CD14-positive monocyte (primary cell): ENCODE results near the gene ECPAS. TPM values are rescaled to one million over a fixed set of nuclear protein-coding genes. Genes with fewer than 3 reads are reported as not detected.

Source experiments
- DNase-seq, 3 donors: peaks; one replicate each; pipeline ENCODE4 v3.0.0-alpha.2; 2011 to 2022
- H2AFZ ChIP-seq: 2 replicates; pipeline ENCODE4 v1.6.0; 2012; ENCODE audit warnings: mild to moderate bottlenecking, low read depth, low read length, inconsistent platforms; ENCODE audit not compliant: insufficient read depth, poor library complexity, severe bottlenecking
- H3K27ac ChIP-seq, 2 donors: 1 replicate in 1 of 2; 2 replicates in 1 of 2; pipeline ENCODE4 v1.5.1; 2012 to 2013; ENCODE audit warnings: low read length in 2 of 2, control low read depth in 1 of 2, inconsistent platforms in 1 of 2, low read depth in 1 of 2, mild to moderate bottlenecking in 1 of 2
- H3K27me3 ChIP-seq, 2 donors: one replicate each; pipeline versions ENCODE4 v1.6.0 to v1.6.1; 2011 to 2013; ENCODE audit warnings: low read length in 2 of 2; ENCODE audit not compliant: control insufficient read depth in 2 of 2, insufficient read depth in 2 of 2
- H3K36me3 ChIP-seq, 2 donors: replicated peaks in 1 of 2; 1 replicate in 1 of 2; 2 replicates in 1 of 2; pipeline versions ENCODE4 v1.5.1 to v1.6.1; 2012 to 2013; ENCODE audit warnings: low read length in 2 of 2, control low read depth in 1 of 2, inconsistent platforms in 1 of 2, mild to moderate bottlenecking in 1 of 2; ENCODE audit not compliant: insufficient read depth in 2 of 2, control insufficient read depth in 1 of 2
- H3K4me1 ChIP-seq, 2 donors: 1 replicate in 1 of 2; 2 replicates in 1 of 2; pipeline versions ENCODE4 v1.5.1 to v1.6.1; 2012 to 2013; ENCODE audit warnings: low read length in 2 of 2, control low read depth in 1 of 2, inconsistent platforms in 1 of 2, mild to moderate bottlenecking in 1 of 2, moderate library complexity in 1 of 2; ENCODE audit not compliant: insufficient read depth in 2 of 2, control insufficient read depth in 1 of 2
- H3K4me2 ChIP-seq: replicated peaks from 2 replicates; pipeline ENCODE3; 2012; ENCODE audit warnings: low read length, moderate library complexity, mild to moderate bottlenecking; ENCODE audit not compliant: poor library complexity, severe bottlenecking; ENCODE audit errors: extremely low read depth
- H3K4me3 ChIP-seq, 3 experiments: fragments of 200-600 bp in 1 of 3; sonication (generic) in 1 of 3; replicated peaks in 1 of 3; 1 replicate in 2 of 3; 2 replicates in 1 of 3; pipeline ENCODE4 v1.5.1; 2011 to 2013; ENCODE audit warnings: low read length in 3 of 3, mild to moderate bottlenecking in 3 of 3, control low read depth in 2 of 3, low read depth in 2 of 3, inconsistent platforms in 1 of 3, moderate library complexity in 1 of 3
- H3K79me2 ChIP-seq: 2 replicates; pipeline ENCODE4 v1.6.0; 2012; ENCODE audit warnings: mild to moderate bottlenecking, control low read depth, inconsistent platforms, low read length, moderate library complexity; ENCODE audit not compliant: insufficient read depth
- H3K9ac ChIP-seq: 2 replicates; pipeline ENCODE4 v1.6.0; 2017; ENCODE audit warnings: low read length, mild to moderate bottlenecking; ENCODE audit not compliant: insufficient read depth, poor library complexity, severe bottlenecking
- H3K9me3 ChIP-seq, 2 donors: replicated peaks in 1 of 2; 1 replicate in 1 of 2; 2 replicates in 1 of 2; pipeline versions ENCODE4 v1.5.1 to v1.6.1; 2012 to 2013; ENCODE audit warnings: low read length in 2 of 2, control low read depth in 1 of 2; ENCODE audit not compliant: control insufficient read depth in 1 of 2, insufficient read depth in 1 of 2
- H4K20me1 ChIP-seq: 2 replicates; pipeline ENCODE4 v1.6.0; 2012; ENCODE audit warnings: mild to moderate bottlenecking, low read length, control low read depth, moderate library complexity; ENCODE audit not compliant: insufficient read depth
- H3K27ac Mint-ChIP-seq, 7 donors: one replicate each; pipeline ENCODE4 v1.8.0; 2020; ENCODE audit warnings: mild to moderate bottlenecking in 7 of 7, mixed read lengths in 7 of 7, moderate library complexity in 6 of 7, inconsistent platforms in 2 of 7
- H3K27me3 Mint-ChIP-seq, 3 donors: one replicate each; pipeline ENCODE4 v1.8.0; 2021 to 2022; ENCODE audit warnings: low read depth in 3 of 3, mild to moderate bottlenecking in 3 of 3, mixed read lengths in 3 of 3, moderate library complexity in 3 of 3, inconsistent platforms in 1 of 3
- H3K36me3 Mint-ChIP-seq, 2 donors: one replicate each; pipeline ENCODE4 v1.8.0; 2020; ENCODE audit warnings: mixed read lengths in 2 of 2, inconsistent platforms in 1 of 2, mild to moderate bottlenecking in 1 of 2
- H3K4me1 Mint-ChIP-seq: one replicate; pipeline ENCODE4 v1.8.0; 2020; ENCODE audit warnings: mild to moderate bottlenecking, mixed read lengths
- H3K4me3 Mint-ChIP-seq, 2 donors: one replicate each; pipeline ENCODE4 v1.8.0; 2020; ENCODE audit warnings: mild to moderate bottlenecking in 2 of 2, mixed read lengths in 2 of 2, moderate library complexity in 1 of 2
- H3K9me3 Mint-ChIP-seq, 7 donors: one replicate each; pipeline ENCODE4 v1.8.0; 2020 to 2022; ENCODE audit warnings: mixed read lengths in 7 of 7, mild to moderate bottlenecking in 6 of 7, moderate library complexity in 6 of 7, inconsistent platforms in 2 of 7
- WGBS: methylation state at CpG from one replicate; pipeline ENCODE4 v1.1.5; 2013; ENCODE audit warnings: missing lambda C conversion rate; ENCODE audit not compliant: insufficient coverage; 5-methylcytosine and 5-hydroxymethylcytosine counted together
- intact Hi-C, 2 donors: fragments of 100-400 bp; cut with micrococcal nuclease; formaldehyde crosslinking; loops; one replicate each; pipeline versions ENCODE4 v1.15.0 to v1.15.1; 2023
- polyA plus RNA-seq, 3 donors: library from polyadenylated mRNA; depleted of rRNA in 1 of 3; unstranded in 2 of 3; stranded (reverse) in 1 of 3; fragments of 300-500 nt in 2 of 3; fragments of >200 nt in 1 of 3; fragmentation: Illumina TruSeq in 2 of 3; gene quantifications; 1 replicate in 2 of 3; 2 replicates in 1 of 3; pipeline ENCODE4 v1.2.3, GENCODE V29; 2012 to 2021
- TF ChIP-seq, protein P1 (sequence below): fragments of 200-600 bp; IDR thresholded peaks from one replicate; pipeline ENCODE4 v1.8.0; 2022; ENCODE audit warnings: antibody characterized with exemption, mild to moderate bottlenecking

The ECPAS gene
- polyA plus RNA-seq, 3 donors, result 7.4 to 27.6 (median 15.9) TPM

DNA sequence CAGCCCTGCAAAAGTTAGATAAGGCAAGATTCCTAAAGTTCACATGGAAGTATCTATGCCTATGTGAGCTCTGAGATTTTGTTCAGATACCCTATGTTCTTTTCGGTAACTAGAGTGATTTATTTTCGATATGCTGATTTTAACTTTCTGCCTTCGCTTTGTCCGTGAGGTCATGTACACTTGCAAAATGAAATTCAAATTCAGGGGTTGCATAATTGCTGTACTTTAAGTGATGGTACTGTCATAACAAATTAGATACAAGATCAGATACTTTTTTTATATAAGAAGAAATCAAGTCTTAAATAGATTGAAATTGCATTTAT, 350 bp upstream of the ECPAS start:
- Mint-ChIP-seq H3K36me3 (no peaks in the 10 kb centered on the region), H3K9me3 (no peaks in the 10 kb centered on the region), H3K27ac (peak overlapping the region; percentile 82 to 94 (median 91)), H3K4me3 (peak overlapping the region; percentile 83 to 92), H3K27me3 (peaks cover 2 to 3% (median 3%) of the 10 kb centered on the region in 3 donors), H3K4me1 (peaks cover 32% of the 10 kb centered on the region)
- Histone ChIP-seq H3K27ac (peak overlapping the region; percentile 77 to 83), H3K36me3 (no peaks in the 10 kb centered on the region), H3K79me2 (peaks cover 36% of the 10 kb centered on the region), H3K4me1 (peaks cover 22 to 26% of the 10 kb centered on the region in 2 donors), H3K4me3 (peak overlapping the region; percentile 54 to 92 (median 76)), H3K9me3 (no peaks in the 10 kb centered on the region), H2AFZ (peak overlapping the region; percentile 83), H4K20me1 (peaks cover 31% of the 10 kb centered on the region), H3K4me2 (peak overlapping the region; percentile 90), H3K9ac (peak overlapping the region; percentile 73), H3K27me3 (no peaks in the 10 kb centered on the region)
- DNase-seq, result peak in 2 of 3 donors; percentile 8 to 18
- TF ChIP-seq, protein P1, sequence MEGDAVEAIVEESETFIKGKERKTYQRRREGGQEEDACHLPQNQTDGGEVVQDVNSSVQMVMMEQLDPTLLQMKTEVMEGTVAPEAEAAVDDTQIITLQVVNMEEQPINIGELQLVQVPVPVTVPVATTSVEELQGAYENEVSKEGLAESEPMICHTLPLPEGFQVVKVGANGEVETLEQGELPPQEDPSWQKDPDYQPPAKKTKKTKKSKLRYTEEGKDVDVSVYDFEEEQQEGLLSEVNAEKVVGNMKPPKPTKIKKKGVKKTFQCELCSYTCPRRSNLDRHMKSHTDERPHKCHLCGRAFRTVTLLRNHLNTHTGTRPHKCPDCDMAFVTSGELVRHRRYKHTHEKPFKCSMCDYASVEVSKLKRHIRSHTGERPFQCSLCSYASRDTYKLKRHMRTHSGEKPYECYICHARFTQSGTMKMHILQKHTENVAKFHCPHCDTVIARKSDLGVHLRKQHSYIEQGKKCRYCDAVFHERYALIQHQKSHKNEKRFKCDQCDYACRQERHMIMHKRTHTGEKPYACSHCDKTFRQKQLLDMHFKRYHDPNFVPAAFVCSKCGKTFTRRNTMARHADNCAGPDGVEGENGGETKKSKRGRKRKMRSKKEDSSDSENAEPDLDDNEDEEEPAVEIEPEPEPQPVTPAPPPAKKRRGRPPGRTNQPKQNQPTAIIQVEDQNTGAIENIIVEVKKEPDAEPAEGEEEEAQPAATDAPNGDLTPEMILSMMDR, result no peak
- 0% methylated on average over 2 of the region's 4 CpGs for WGBS
- intact Hi-C loops, result loop anchor here in 1 of 2 donors (5.0 to 10.0 kb wide), 2 partner anchors 148 to 410 kb away; partner anchors contain the start of genes DNAJC25 and UGCG

DNA sequence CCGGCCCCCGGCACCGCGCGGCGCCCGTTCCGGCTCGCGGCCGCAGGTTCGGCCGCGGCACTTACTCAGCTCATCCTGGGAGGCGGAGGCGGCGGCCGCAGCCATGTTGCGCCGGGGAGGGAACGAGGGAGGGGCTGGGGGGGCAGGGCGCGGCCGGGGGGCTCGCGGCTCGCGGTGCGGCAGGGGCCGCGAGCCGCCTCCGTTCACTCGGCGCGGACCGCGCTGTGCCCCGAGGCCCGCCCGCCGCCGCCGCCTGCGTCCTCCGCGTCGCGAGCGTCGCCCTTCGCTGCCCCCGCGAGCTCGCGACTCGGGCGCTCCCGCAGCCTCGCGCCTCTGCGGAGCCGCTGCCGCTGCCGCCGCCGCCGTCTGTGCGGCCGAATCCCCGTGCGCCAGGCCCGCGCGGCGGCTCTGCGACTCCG, 735 bp downstream of the ECPAS start:
- Mint-ChIP-seq H3K4me1 (peaks cover 35% of the 10 kb centered on the region), H3K27ac (no peak overlapping the region), H3K9me3 (no peaks in the 10 kb centered on the region), H3K27me3 (peaks cover 2 to 3% (median 3%) of the 10 kb centered on the region in 3 donors), H3K36me3 (no peaks in the 10 kb centered on the region), H3K4me3 (no peak overlapping the region)
- peak overlapping the region; percentile 79 for H3K9ac ChIP-seq
- H3K79me2 ChIP-seq, result peaks cover 47% of the 10 kb centered on the region
- H3K36me3 ChIP-seq, result no peaks in the 10 kb centered on the region
- peak overlapping the region; percentile 90 for H3K4me2 ChIP-seq
- H3K27ac ChIP-seq, result peak overlapping the region in 1 of 2 donors; percentile 88
- no peaks in the 10 kb centered on the region for H3K9me3 ChIP-seq
- WGBS, result under 1% methylated on average over 77 of the region's 78 CpGs
- TF ChIP-seq, protein P1, result no peak
- peak overlapping the region; percentile 86 to 92 (median 90) for H3K4me3 ChIP-seq
- no peak overlapping the region for H2AFZ ChIP-seq
- no peak for DNase-seq
- intact Hi-C loops, result loop anchor here in 1 of 2 donors (5.0 to 10.0 kb wide), 2 partner anchors 149 to 411 kb away; partner anchors contain the start of genes DNAJC25 and UGCG
- peaks cover 42% of the 10 kb centered on the region for H4K20me1 ChIP-seq
- H3K27me3 ChIP-seq, result no peaks in the 10 kb centered on the region
- peaks cover 22 to 26% of the 10 kb centered on the region in 2 donors for H3K4me1 ChIP-seq
